Right cardiac atrium (tissue), 5 donors: ENCODE measurements around the gene CTNNA3. TPM values are rescaled to one million over a fixed set of nuclear protein-coding genes. Genes with fewer than 3 reads are reported as not detected.

ENCODE experiments used
- ATAC-seq, 2 donors: fragments of 200-7000 bp; cut with Tn5 transposase; one replicate each; pipeline versions ENCODE4 v1.8.0 to v1.9.1; 2020; ENCODE audit warnings: moderate library complexity in 2 of 2, mild to moderate bottlenecking in 1 of 2
- DNase-seq, 3 donors: peaks; one replicate each; pipeline ENCODE4 v3.0.0-alpha.2; 2020
- H3K27ac ChIP-seq: one replicate; pipeline ENCODE4 v1.5.1; 2013; ENCODE audit warnings: mild to moderate bottlenecking, low read length, control low read depth, moderate library complexity
- H3K27me3 ChIP-seq: one replicate; pipeline ENCODE4 v1.6.1; 2013; ENCODE audit not compliant: control insufficient read depth, insufficient read depth
- H3K4me1 ChIP-seq: one replicate; pipeline ENCODE4 v1.6.1; 2013; ENCODE audit warnings: low read length; ENCODE audit not compliant: control insufficient read depth, insufficient read depth
- H3K4me3 ChIP-seq: one replicate; pipeline ENCODE4 v1.5.1; 2013; ENCODE audit warnings: low read length, control low read depth
- H3K9me3 ChIP-seq: one replicate; pipeline ENCODE4 v1.6.1; 2013; ENCODE audit warnings: low read length; ENCODE audit not compliant: control insufficient read depth
- WGBS: extraction: QIAGEN DNeasy Blood & Tissue Kit; methylation state at CpG from one replicate; pipeline ENCODE4 v1.1.7; 2013; 5-methylcytosine and 5-hydroxymethylcytosine counted together
- intact Hi-C, 4 donors: fragments of 100-400 bp; cut with DNase I; formaldehyde crosslinking; loops; one replicate each; pipeline versions ENCODE4 v1.11.0 to v1.14.0; 2022 to 2023
- polyA plus RNA-seq: library from polyadenylated mRNA; stranded (reverse); fragments of 200-250 nt; gene quantifications from one replicate; pipeline ENCODE4 v1.2.3, GENCODE V29; 2013
- total RNA-seq, 4 donors: library from RNA; stranded (reverse); fragmentation: NEBNext Ultra II Directional; extraction: Animal tissue kit (Norgen Biotek cat#: 25700); gene quantifications; one replicate each; pipeline ENCODE4 v1.2.1, GENCODE V29; 2021
- donor health status: healthy with polysubstance abuse.
- donor health status: DM: no; HTN: yes; CAD: no.
- donor health status: DM: no; HTN: no; CAD: no.
- donor health status: DM: no; HTN: yes; CAD: no; lungs with severe emphysema.
- donor health status: DM: yes; HTN: yes; CAD: no.

CTNNA3 gene
- total and polyA plus RNA-seq, 5 donors: 4.5 to 81.7 (median 67.7) TPM

DNA sequence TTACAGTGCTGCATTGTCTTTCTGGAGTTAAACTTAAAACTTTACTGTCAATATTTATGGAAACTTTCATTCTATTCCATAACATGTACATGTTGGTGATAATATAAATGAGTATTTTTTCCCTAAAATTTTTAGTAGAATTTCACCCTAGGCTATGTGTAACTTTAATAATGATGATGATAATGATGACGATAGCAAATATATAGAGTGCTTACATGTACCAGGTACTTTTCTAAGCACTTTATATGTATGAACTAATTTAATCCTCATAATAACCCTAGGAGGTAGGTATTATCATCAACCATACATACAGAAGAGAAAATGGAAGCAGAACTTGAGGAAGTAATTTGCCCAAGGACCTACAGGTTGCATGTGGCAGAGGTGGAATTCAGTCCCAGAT is 684.5 kb downstream of the CTNNA3 start:
- no peaks in the 10 kb centered on the region for H3K4me1 ChIP-seq
- H3K4me3 ChIP-seq: no peak overlapping the region
- intact Hi-C loops: no loop called here
- H3K9me3 ChIP-seq: no peaks in the 10 kb centered on the region
- DNase-seq (no peak), ATAC-seq (no peak)
- no peak overlapping the region for H3K27ac ChIP-seq
- H3K27me3 ChIP-seq: no peaks in the 10 kb centered on the region
- WGBS: 98% methylated on average over 1 of the region's 1 CpG

DNA sequence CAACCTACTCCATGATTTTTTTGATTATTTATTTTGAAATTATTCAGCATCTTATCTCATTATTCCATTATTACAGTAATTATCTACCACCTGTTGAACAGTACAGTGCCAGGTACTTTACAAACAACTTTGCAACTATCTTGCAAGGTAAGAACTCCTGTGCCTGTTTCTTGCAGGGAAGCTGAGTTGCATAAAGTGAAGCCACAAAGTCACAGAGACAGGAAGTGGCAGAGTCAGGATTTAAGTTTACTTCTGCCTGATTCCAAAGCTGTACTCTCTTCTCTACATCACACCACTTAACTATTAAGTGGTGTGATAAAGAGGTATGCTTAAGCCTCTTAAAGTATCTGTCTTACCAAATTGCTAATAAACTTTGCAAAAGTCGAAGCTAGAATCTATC is 690.0 kb downstream of the CTNNA3 start:
- H3K27ac ChIP-seq: no peak overlapping the region
- H3K4me1 ChIP-seq: no peaks in the 10 kb centered on the region
- ATAC-seq (no peak), DNase-seq (no peak)
- intact Hi-C loops: no loop called here
- no peak overlapping the region for H3K4me3 ChIP-seq
- no peaks in the 10 kb centered on the region for H3K27me3 ChIP-seq
- H3K9me3 ChIP-seq: no peaks in the 10 kb centered on the region
- 61% methylated on average over 1 of the region's 1 CpG for WGBS

DNA sequence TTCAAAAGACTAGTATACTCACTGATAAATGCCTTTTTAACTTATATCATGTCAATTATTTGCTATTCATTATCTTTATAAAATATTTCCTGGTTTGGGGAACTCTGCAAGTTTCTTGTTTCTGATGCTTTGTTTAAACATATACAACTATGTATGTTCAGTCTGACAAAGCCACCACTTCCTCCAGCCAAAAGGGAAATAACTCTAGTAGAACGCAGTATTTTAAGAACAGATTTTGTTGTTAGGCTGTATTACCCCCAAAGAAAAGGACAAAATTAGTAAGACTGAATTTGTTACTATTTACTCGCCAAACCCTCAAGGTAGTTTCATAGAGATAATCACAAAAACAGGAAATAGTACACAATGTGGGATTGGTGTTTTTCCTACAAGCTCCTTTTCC is 691.3 kb downstream of the CTNNA3 start:
- intact Hi-C loops: no loop called here
- DNase-seq: no peak
- no peak overlapping the region for H3K4me3 ChIP-seq
- H3K9me3 ChIP-seq: no peaks in the 10 kb centered on the region
- no peak for ATAC-seq
- H3K4me1 ChIP-seq: peaks cover 2% of the 10 kb centered on the region
- 62% methylated on average over 2 of the region's 2 CpGs for WGBS
- no peaks in the 10 kb centered on the region for H3K27me3 ChIP-seq
- H3K27ac ChIP-seq: no peak overlapping the region

DNA sequence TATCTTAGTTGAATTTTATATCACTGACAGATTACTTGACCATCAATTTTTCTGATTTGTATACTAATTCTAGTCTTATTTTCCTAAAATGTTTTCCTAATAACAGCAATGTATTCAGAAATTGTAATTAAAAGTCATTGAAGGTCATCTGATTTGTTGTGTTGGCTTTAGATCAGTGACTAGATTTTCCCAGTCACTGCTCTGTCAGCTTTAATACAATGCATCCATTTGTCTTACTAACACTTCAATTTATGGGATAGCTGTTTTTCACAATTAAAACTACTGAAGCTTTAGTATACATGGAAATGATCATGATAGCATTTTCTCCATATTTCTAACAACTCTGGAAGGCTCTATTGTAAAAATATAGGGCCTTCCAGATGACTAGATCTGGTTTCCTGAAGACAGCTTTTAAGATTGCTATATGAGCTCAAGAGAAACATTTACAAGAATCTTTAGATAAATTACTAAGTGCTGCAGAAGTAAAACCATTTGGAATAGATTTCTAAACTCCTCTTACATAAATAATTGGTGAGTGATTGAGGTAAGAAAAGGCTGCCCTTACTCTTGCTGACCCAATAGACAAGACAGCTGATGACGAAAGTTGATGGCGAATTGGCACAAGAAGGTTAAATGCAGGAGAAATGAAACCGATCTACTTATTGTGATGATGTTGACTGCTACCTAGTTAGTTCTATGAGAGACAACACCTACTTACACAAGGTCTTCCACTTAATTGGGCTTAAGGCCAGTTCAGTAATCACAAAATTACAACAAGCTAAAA is 696.0 kb downstream of the CTNNA3 start:
- no peak overlapping the region for H3K27ac ChIP-seq
- H3K27me3 ChIP-seq: no peaks in the 10 kb centered on the region
- no peak overlapping the region for H3K4me3 ChIP-seq
- H3K9me3 ChIP-seq: no peaks in the 10 kb centered on the region
- peaks cover 2% of the 10 kb centered on the region for H3K4me1 ChIP-seq
- no peak for DNase-seq
- intact Hi-C loops: no loop called here
- no peak for ATAC-seq
- WGBS: 93% methylated on average over 3 of the region's 3 CpGs

DNA sequence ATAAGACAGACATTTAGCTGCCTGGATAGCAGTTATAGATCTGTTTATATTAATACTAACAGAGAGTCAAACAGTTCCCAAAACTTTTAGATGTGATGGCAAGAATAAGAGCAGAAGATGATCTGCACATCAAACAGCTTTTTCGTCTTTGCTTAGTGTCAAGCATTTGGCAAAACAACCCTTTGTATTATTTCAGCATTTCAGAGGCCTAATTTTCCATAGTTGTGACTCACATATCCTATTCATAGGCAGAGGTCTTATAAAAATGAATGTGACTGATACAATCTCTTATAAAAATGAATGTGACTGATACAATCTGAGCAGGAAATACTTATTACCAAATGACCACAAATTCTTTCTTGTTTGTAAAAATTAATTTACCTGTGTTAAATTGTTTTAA is 699.0 kb downstream of the CTNNA3 start:
- Histone ChIP-seq H3K4me1 (peaks cover 2% of the 10 kb centered on the region), H3K27me3 (no peaks in the 10 kb centered on the region), H3K27ac (no peak overlapping the region), H3K9me3 (no peaks in the 10 kb centered on the region), H3K4me3 (no peak overlapping the region)
- DNase-seq (no peak), ATAC-seq (no peak)
- intact Hi-C loops: no loop called here
- WGBS: 45% methylated on average over 1 of the region's 1 CpG

- no peak for DNase-seq
- Histone ChIP-seq H3K4me3 (no peak overlapping the region), H3K27ac (no peak overlapping the region), H3K27me3 (no peaks in the 10 kb centered on the region), H3K4me1 (no peaks in the 10 kb centered on the region), H3K9me3 (no peaks in the 10 kb centered on the region)
- WGBS: 84% methylated on average over 1 of the region's 1 CpG
- ATAC-seq: no peak
- intact Hi-C loops: no loop called here
Measured at GRCh38 chr10:66990143-66990830, 705.7 kb downstream of the CTNNA3 start.

- Histone ChIP-seq H3K4me3 (no peak overlapping the region), H3K4me1 (no peaks in the 10 kb centered on the region), H3K27me3 (no peaks in the 10 kb centered on the region), H3K27ac (no peak overlapping the region), H3K9me3 (no peaks in the 10 kb centered on the region)
- DNase-seq: no peak
- ATAC-seq: no peak
- intact Hi-C loops: no loop called here
Measured at GRCh38 chr10:66983475-66983818, 712.5 kb downstream of the CTNNA3 start.

GRCh38 chr10:66982792-66983474 is 713.1 kb downstream of the CTNNA3 start:
- no peaks in the 10 kb centered on the region for H3K27me3 ChIP-seq
- no peak overlapping the region for H3K4me3 ChIP-seq
- ATAC-seq: no peak
- no peaks in the 10 kb centered on the region for H3K4me1 ChIP-seq
- DNase-seq: peak in 1 of 3 donors; percentile 16
- H3K27ac ChIP-seq: no peak overlapping the region
- 57% methylated on average over 6 of the region's 6 CpGs for WGBS
- no peaks in the 10 kb centered on the region for H3K9me3 ChIP-seq
- intact Hi-C loops: no loop called here

DNA sequence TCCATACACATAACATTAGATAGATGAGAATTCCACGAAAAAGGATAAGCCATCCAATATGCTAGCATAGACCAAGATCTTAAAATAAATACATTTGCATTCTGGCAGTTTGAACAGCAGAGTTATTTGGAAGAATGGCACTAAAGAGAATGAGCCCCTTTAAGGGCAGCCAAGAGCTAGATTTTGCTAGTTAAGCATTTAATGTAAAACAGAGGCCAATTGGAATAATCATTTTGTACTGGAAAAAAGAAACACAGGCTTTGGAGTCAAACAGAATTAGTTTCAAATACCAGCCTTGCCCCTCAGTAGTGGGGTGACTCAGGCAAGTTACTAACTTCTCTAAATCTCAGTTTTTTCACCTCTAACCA is 714.0 kb downstream of the CTNNA3 start:
- DNase-seq: no peak
- 94% methylated on average over 1 of the region's 1 CpG for WGBS

DNA sequence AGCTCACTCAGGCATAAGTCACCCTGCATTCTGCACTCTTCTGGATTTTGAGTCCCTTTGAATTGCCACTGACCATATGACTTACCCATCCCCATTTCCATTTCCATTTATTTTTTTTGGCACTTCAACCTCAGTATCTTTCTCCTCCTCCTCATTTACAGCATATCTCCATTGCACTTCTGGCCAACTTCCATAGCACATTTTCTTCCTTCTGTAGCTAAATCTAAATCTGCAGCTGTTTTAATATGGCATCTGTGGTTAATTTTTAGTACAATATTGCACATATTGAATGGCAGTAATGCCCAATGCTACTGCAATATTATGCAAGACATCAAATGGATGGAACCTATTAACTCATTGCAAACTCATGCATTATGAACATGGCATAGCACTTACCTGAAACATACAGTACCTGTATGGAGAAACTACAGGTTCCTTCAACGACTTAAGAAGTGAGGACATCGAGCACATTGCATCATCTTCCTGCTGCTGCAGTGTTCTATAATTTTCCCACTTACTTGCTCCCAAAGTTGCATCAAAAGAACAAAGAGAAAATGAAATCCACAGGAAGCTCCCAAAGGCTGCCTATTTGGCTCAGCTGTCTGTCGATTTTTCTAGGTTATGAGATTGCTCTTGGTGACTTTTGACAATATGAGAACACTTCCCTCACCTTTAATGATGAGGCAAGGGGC is 714.5 kb downstream of the CTNNA3 start:
- Histone ChIP-seq H3K4me1 (no peaks in the 10 kb centered on the region), H3K9me3 (no peaks in the 10 kb centered on the region), H3K4me3 (no peak overlapping the region), H3K27me3 (no peaks in the 10 kb centered on the region), H3K27ac (no peak overlapping the region)
- intact Hi-C loops: no loop called here
- ATAC-seq (no peak), DNase-seq (no peak)
- WGBS: 75% methylated on average over 3 of the region's 3 CpGs

More for the DNA sequence above, 714.0 kb downstream of the CTNNA3 start:
- Histone ChIP-seq H3K27me3 (no peaks in the 10 kb centered on the region), H3K4me3 (no peak overlapping the region), H3K4me1 (no peaks in the 10 kb centered on the region), H3K9me3 (no peaks in the 10 kb centered on the region), H3K27ac (no peak overlapping the region)
- intact Hi-C loops: no loop called here
- no peak for ATAC-seq

- Histone ChIP-seq H3K4me3 (no peak overlapping the region), H3K4me1 (no peaks in the 10 kb centered on the region), H3K27me3 (no peaks in the 10 kb centered on the region), H3K9me3 (no peaks in the 10 kb centered on the region), H3K27ac (no peak overlapping the region)
- ATAC-seq (no peak), DNase-seq (no peak)
- WGBS: 82% methylated on average over 4 of the region's 4 CpGs
- intact Hi-C loops: no loop called here
Measured at GRCh38 chr10:66980246-66980815, 715.7 kb downstream of the CTNNA3 start.
